ENCODE measurements around the gene PKNOX2.

Gene PKNOX2

GRCh38 chr11:125167292-125167953 lies 2.9 kb downstream of the PKNOX2 start:
- TF ChIP-seq CTCF (conservative IDR thresholded peaks at IDR 0.05; ENCODE audit: low read depth, low read length) = no peak
- DNase-seq (ENCODE audit: low read depth) = peak; percentile 79
- H3K4me3 ChIP-seq (ENCODE audit: low read depth, low read length) = peak overlapping the region; percentile 80

- peak; percentile 82 for DNase-seq (ENCODE audit: low read depth)
- H3K4me3 ChIP-seq (ENCODE audit: low read depth, low read length) = peak overlapping the region; percentile 80
- TF ChIP-seq CTCF (conservative IDR thresholded peaks at IDR 0.05; ENCODE audit: low read depth, low read length) = no peak
These were observed 3.6 kb downstream of the PKNOX2 start for GRCh38 chr11:125167954-125168835.

- no peak for TF ChIP-seq CTCF (conservative IDR thresholded peaks at IDR 0.05; ENCODE audit: low read depth, low read length)
- H3K4me3 ChIP-seq (ENCODE audit: low read depth, low read length) = no peak overlapping the region
- peak; percentile 79 for DNase-seq (ENCODE audit: low read depth)
These were observed 4.4 kb downstream of the PKNOX2 start for GRCh38 chr11:125168918-125169456.

GRCh38 chr11:125170001-125170509 lies 5.5 kb downstream of the PKNOX2 start:
- H3K4me3 ChIP-seq (ENCODE audit: low read depth, low read length) = peak overlapping the region; percentile 30
- DNase-seq (ENCODE audit: low read depth) = peak; percentile 69
- TF ChIP-seq CTCF (conservative IDR thresholded peaks at IDR 0.05; ENCODE audit: low read depth, low read length) = no peak

- peak overlapping the region; percentile 30 for H3K4me3 ChIP-seq (ENCODE audit: low read depth, low read length)
- TF ChIP-seq CTCF (conservative IDR thresholded peaks at IDR 0.05; ENCODE audit: low read depth, low read length) = no peak
These were observed 6.0 kb downstream of the PKNOX2 start for GRCh38 chr11:125170510-125171031.

DNA sequence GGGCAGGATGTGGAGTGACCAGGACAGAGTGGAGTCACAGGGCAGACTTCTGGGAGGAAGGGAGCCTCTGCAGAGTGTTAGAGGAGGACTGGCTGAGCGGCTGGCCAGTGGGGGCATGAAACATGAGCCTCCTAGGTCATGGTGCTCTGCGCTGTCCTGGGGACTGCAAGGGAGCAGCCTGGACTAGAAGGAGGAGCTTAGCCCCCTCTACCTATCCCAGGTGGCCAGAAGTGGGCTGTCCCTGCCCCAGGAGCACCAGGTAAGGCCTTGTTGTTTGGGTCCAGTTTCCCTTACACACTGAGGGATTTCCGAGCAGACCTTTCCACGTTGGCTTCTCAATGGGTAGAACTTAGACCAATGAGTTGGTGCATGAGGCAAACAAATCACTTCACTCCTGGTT lies 7.4 kb downstream of the PKNOX2 start:
- no peak for DNase-seq (ENCODE audit: low read depth)
- TF ChIP-seq CTCF (conservative IDR thresholded peaks at IDR 0.05; ENCODE audit: low read depth, low read length) = no peak
- H3K4me3 ChIP-seq (ENCODE audit: low read depth, low read length) = no peak overlapping the region

More at GRCh38 chr11:125170510-125171031, 6.0 kb downstream of the PKNOX2 start:
- peak; percentile 98 for DNase-seq (ENCODE audit: low read depth)
